Stomach smooth muscle (tissue), 2 donors: ENCODE results near the gene SPATA19.

Source experiments
- H3K27ac ChIP-seq: one replicate; pipeline ENCODE4 v1.7.0; 2013; ENCODE audit warnings: mild to moderate bottlenecking, low read length, inconsistent platforms
- H3K27me3 ChIP-seq, 2 donors: one replicate each; pipeline ENCODE4 v1.7.0; 2013; ENCODE audit warnings: low read length in 2 of 2; ENCODE audit not compliant: insufficient read depth in 2 of 2, control insufficient read depth in 1 of 2
- H3K36me3 ChIP-seq, 2 donors: one replicate each; pipeline ENCODE4 v1.7.0; 2013; ENCODE audit warnings: low read length in 2 of 2; ENCODE audit not compliant: control insufficient read depth in 2 of 2, insufficient read depth in 2 of 2
- H3K4me1 ChIP-seq: one replicate; pipeline ENCODE4 v1.7.0; 2013; ENCODE audit warnings: low read length; ENCODE audit not compliant: control insufficient read depth, insufficient read depth
- H3K4me3 ChIP-seq, 2 donors: one replicate each; pipeline ENCODE4 v1.7.0; 2013; ENCODE audit warnings: low read length in 2 of 2
- H3K9ac ChIP-seq, 2 donors: one replicate each; pipeline ENCODE4 v1.7.0; 2013; ENCODE audit warnings: low read length in 2 of 2, mild to moderate bottlenecking in 1 of 2
- H3K9me3 ChIP-seq, 2 donors: one replicate each; pipeline ENCODE4 v1.7.0; 2013; ENCODE audit warnings: low read length in 2 of 2; ENCODE audit not compliant: control insufficient read depth in 2 of 2
- donor health status: healthy.
- donor health status: Pancreatic carcinoma.

Gene SPATA19

DNA sequence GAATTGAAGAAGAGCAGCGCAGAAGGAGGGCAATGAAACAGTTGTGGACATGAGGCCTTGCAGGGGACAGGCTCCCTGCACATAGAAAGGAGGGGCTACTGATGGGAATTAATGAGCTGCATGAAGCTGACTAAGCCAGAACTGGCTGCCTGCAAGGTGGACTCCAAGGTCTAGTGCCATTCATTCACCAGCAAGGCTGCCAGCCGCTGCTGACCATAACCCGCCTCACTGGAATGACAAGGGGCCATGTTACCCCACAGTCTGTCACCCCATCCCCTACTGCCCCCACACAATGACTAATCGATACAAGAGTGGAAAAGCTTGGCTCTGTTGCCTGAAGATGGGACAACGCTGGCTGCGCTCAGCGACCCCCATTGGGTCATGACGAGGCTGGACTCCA is 44.6 kb downstream of the SPATA19 start:
- H3K9me3 ChIP-seq: peaks cover 4 to 7% of the 10 kb centered on the region in 2 donors
- no peak overlapping the region for H3K9ac ChIP-seq
- no peak overlapping the region for H3K4me3 ChIP-seq

GRCh38 chr11:133797554-133797953 is 47.8 kb downstream of the SPATA19 start:
- no peak overlapping the region for H3K9ac ChIP-seq
- H3K27ac ChIP-seq: no peak overlapping the region
- no peak overlapping the region for H3K4me3 ChIP-seq
- no peaks in the 10 kb centered on the region for H3K4me1 ChIP-seq
- peaks cover 8 to 10% of the 10 kb centered on the region in 2 donors for H3K9me3 ChIP-seq
- H3K36me3 ChIP-seq: no peaks in the 10 kb centered on the region
- peaks cover 0 to 4% of the 10 kb centered on the region in 2 donors for H3K27me3 ChIP-seq

More for the DNA sequence above, 44.6 kb downstream of the SPATA19 start:
- H3K4me1 ChIP-seq: no peaks in the 10 kb centered on the region
- peaks cover 0 to 4% of the 10 kb centered on the region in 2 donors for H3K27me3 ChIP-seq
- no peaks in the 10 kb centered on the region for H3K36me3 ChIP-seq
- no peak overlapping the region for H3K27ac ChIP-seq

DNA sequence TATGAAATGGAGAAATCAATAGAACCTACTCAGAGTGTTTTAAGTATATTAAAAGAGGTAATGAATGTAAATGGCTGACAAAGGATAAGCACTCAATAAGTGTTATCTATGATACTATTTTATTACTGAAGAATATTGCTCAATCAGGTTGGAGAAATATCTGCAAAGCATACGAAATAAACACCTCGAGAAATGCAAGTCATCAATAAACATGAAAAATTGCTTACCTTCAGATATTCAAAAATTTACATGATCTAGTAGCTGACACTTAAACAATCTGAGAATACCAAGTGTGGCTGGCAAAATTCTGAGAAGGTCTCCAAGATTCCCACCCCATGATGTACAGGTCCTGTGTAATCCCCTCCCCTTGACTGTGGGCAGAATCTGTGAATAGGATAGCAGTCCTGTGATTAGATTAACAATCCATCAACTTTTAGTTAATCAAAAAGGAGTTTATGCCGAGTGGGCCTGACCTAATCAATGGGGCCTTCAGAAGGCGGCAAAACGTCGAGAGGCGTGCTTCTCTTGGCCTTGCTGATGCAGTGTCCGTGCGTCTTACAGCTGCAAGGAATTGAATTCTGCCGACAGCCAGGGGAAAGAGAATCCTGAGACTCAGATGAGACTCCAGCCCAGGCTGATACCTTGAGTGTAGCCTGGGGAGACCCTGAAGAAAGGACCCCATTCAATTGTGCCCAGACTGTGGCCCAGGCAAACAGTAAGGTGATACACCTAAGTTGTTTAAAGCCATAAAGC is 49.1 kb downstream of the SPATA19 start:
- H3K4me1 ChIP-seq: no peaks in the 10 kb centered on the region
- no peak overlapping the region for H3K4me3 ChIP-seq
- H3K36me3 ChIP-seq: no peaks in the 10 kb centered on the region
- H3K27me3 ChIP-seq: peaks cover 0 to 4% of the 10 kb centered on the region in 2 donors
- no peak overlapping the region for H3K27ac ChIP-seq
- no peak overlapping the region for H3K9ac ChIP-seq
- peaks cover 7 to 10% of the 10 kb centered on the region in 2 donors for H3K9me3 ChIP-seq

DNA sequence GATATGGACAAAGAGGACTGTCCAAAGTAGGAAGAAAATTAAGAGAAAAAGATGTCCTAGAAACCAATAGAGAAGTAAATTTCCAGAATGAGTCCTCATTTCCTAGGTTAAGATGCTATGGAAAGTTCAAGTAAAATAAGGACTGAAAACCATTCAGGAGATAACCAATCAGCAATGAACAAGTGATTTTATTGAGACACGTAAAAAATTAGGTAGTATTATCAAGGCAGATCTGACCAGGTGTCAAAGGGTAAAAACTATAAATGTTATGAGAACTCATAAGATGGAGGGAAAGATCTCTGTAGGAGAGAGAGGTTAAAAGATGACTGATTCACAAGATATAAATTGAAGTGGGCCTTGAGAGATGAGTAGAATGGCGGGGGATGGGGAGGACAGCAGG is 50.2 kb downstream of the SPATA19 start:
- Histone ChIP-seq H3K27ac (no peak overlapping the region), H3K9ac (no peak overlapping the region), H3K27me3 (peaks cover 0 to 9% of the 10 kb centered on the region in 2 donors), H3K4me1 (no peaks in the 10 kb centered on the region), H3K36me3 (no peaks in the 10 kb centered on the region), H3K9me3 (peaks cover 7 to 10% of the 10 kb centered on the region in 2 donors), H3K4me3 (no peak overlapping the region)

DNA sequence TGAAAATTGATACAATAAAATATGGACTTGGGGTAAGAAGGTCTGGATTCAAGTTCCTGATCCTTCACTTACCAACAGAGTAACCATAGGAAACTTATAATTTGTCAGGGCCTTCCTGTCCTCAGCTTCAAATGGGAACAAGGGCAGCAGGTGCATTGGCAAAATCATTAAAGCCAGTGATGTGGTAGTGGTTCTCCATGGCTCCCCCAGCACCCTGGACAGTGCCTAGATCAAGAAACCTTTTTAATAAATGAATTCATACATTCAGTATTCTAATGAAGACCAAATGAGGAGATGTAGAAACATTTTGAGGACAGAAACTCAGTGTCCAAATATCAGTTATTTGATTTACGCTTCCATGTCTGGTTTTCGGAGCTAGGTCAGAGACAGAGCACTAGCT is 51.1 kb downstream of the SPATA19 start:
- no peak overlapping the region for H3K27ac ChIP-seq
- no peak overlapping the region for H3K9ac ChIP-seq
- peaks cover 7 to 10% of the 10 kb centered on the region in 2 donors for H3K9me3 ChIP-seq
- H3K36me3 ChIP-seq: no peaks in the 10 kb centered on the region
- H3K27me3 ChIP-seq: peaks cover 0 to 9% of the 10 kb centered on the region in 2 donors
- H3K4me3 ChIP-seq: no peak overlapping the region
- no peaks in the 10 kb centered on the region for H3K4me1 ChIP-seq

GRCh38 chr11:133793271-133794035 is 51.9 kb downstream of the SPATA19 start:
- H3K9ac ChIP-seq: no peak overlapping the region
- H3K36me3 ChIP-seq: no peaks in the 10 kb centered on the region
- peaks cover 0 to 11% of the 10 kb centered on the region in 2 donors for H3K27me3 ChIP-seq
- peaks cover 7 to 10% of the 10 kb centered on the region in 2 donors for H3K9me3 ChIP-seq
- no peak overlapping the region for H3K27ac ChIP-seq
- no peaks in the 10 kb centered on the region for H3K4me1 ChIP-seq
- no peak overlapping the region for H3K4me3 ChIP-seq

DNA sequence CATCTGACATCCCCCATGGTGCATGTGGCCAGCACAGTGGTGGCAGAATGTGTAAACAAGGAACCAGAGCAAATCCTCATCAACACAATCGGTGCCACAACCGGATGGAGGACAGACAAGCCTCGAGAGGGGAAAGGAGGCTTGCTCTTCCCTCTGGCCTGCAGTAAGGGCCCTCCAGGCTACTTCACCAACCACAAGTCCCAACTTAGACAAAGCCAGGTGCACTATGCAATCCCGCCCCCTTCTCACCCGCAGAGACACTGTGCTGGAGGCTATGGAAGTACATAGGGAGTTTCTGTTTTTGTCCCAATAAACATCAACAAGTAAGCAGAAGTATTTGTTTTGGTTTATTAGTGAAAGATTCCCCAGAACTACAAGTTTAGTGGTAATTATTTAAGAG is 54.3 kb downstream of the SPATA19 start:
- Histone ChIP-seq H3K27ac (no peak overlapping the region), H3K9me3 (peaks cover 7 to 10% of the 10 kb centered on the region in 2 donors), H3K4me1 (peaks cover 2% of the 10 kb centered on the region), H3K9ac (no peak overlapping the region), H3K36me3 (no peaks in the 10 kb centered on the region), H3K27me3 (peaks cover 6 to 19% of the 10 kb centered on the region in 2 donors), H3K4me3 (no peak overlapping the region)
